GM12878 (cell line): ENCODE measurements around the gene IRF7. TPM values are rescaled to one million over a fixed set of nuclear protein-coding genes. Genes with fewer than 3 reads are reported as not detected.

Experiments
- ATAC-seq: fragments of 200-7000 bp; cut with Tn5 transposase; 3 replicates; pipeline ENCODE4 v1.9.1; 2020; ENCODE audit warnings: mild to moderate bottlenecking, moderate library complexity
- BruUV-seq: library from RNA; stranded (reverse); fragments of 400-500 nt; replicated peaks from 2 replicates; lab custom pipeline; 2021; lab: Mats Ljungman, UMichigan
- CTCF ChIA-PET: fragments of 300-600 bp; sonication (Branson Sonifier 250); formaldehyde crosslinking; extraction: SDS; loops from one replicate; lab custom pipeline; 2021; ENCODE audit warnings: inconsistent platforms; lab: Yijun Ruan, JAX
- POLR2A ChIA-PET: fragments of 350-600 bp; formaldehyde crosslinking; extraction: SDS; loops from one replicate; lab custom pipeline; 2021; ENCODE audit warnings: inconsistent platforms; lab: Charles Lee
- RAD21 ChIA-PET: fragments of 300-600 bp; sonication (Branson Sonifier 250); formaldehyde crosslinking; loops from one replicate; lab custom pipeline; 2023; ENCODE audit warnings: antibody characterized with exemption; ENCODE audit not compliant: unreplicated experiment; lab: Charles Lee
- SMC1A ChIA-PET: fragments of 300-600 bp; sonication (Branson Sonifier 250); formaldehyde crosslinking; loops from one replicate; lab custom pipeline; 2023; ENCODE audit not compliant: unreplicated experiment, uncharacterized antibody; lab: Charles Lee
- DNase-seq: peaks from one replicate; pipeline ENCODE4 v3.0.0-alpha.2; 2011; ENCODE audit warnings: low read depth, low spot score
- FAIRE-seq: peaks from 3 replicates; lab custom pipeline; 2011; peaks lifted over from hg19 to GRCh38; lab: Jason Lieb, UNC
- H2AFZ ChIP-seq: 2 replicates; pipeline ENCODE4 v1.6.0; 2011; ENCODE audit warnings: low read depth, low read length, control low read depth; ENCODE audit not compliant: control insufficient read depth
- H3K27ac ChIP-seq: 2 replicates; pipeline ENCODE4 v1.5.1; 2011; ENCODE audit warnings: control low read depth; ENCODE audit not compliant: control insufficient read depth, insufficient read depth
- H3K27me3 ChIP-seq, 2 experiments: replicated peaks in 1 of 2; 2 replicates each; pipeline versions ENCODE4 v1.6.0 to v1.6.1; 2011; ENCODE audit warnings: low read length in 1 of 2; ENCODE audit not compliant: control insufficient read depth in 2 of 2, insufficient read depth in 2 of 2
- H3K36me3 ChIP-seq, 2 experiments: 2 replicates each; pipeline ENCODE4 v1.5.1; 2011; ENCODE audit warnings: low read length in 1 of 2; ENCODE audit not compliant: control insufficient read depth in 2 of 2, insufficient read depth in 2 of 2
- H3K4me1 ChIP-seq: 2 replicates; pipeline ENCODE4 v1.6.1; 2011; ENCODE audit warnings: mild to moderate bottlenecking, low read length, moderate library complexity, mixed read lengths; ENCODE audit not compliant: control insufficient read depth, insufficient read depth
- H3K4me2 ChIP-seq: 2 replicates; pipeline ENCODE4 v1.6.0; 2011; ENCODE audit warnings: control low read depth; ENCODE audit not compliant: control insufficient read depth, insufficient read depth
- H3K4me3 ChIP-seq: fragments of 200-600 bp; sonication (generic); 2 replicates; pipeline ENCODE4 v1.5.1; 2016
- H3K79me2 ChIP-seq: 2 replicates; pipeline ENCODE4 v1.6.0; 2011; ENCODE audit warnings: low read length; ENCODE audit not compliant: control insufficient read depth, insufficient read depth
- H3K9ac ChIP-seq: 2 replicates; pipeline ENCODE4 v1.8.0; 2011; ENCODE audit warnings: low read length, control low read depth, mixed read lengths; ENCODE audit not compliant: control insufficient read depth, insufficient read depth
- H3K9me3 ChIP-seq: replicated peaks from 3 replicates; pipeline ENCODE4 v1.5.1; 2011; ENCODE audit warnings: mild to moderate bottlenecking, low read length; ENCODE audit not compliant: control insufficient read depth, insufficient read depth
- H4K20me1 ChIP-seq: 2 replicates; pipeline ENCODE4 v1.6.0; 2011; ENCODE audit not compliant: control insufficient read depth, insufficient read depth
- CEBPZ ChIP-seq: fragments of 150-350 bp; IDR thresholded peaks from 2 replicates; pipeline ENCODE4 v1.6.1; 2016; ENCODE audit warnings: low read depth, low read length
- POLR2AphosphoS5 ChIP-seq: IDR thresholded peaks from 2 replicates; pipeline ENCODE4 v1.6.1; 2011; ENCODE audit warnings: mild to moderate bottlenecking, low read length, inconsistent platforms
- RBBP5 ChIP-seq: fragments of 200-600 bp; sonication (generic); conservative IDR thresholded peaks from 2 replicates; pipeline ENCODE4 v1.6.1; 2016
- WGBS: methylation state at CpG from one replicate; pipeline ENCODE4 v1.1.6; 2016; ENCODE audit warnings: low lambda C conversion rate; ENCODE audit not compliant: insufficient replicate concordance, insufficient coverage; ENCODE audit errors: missing lambda C conversion rate; 5-methylcytosine and 5-hydroxymethylcytosine counted together
- in situ Hi-C: fragments of 300-500 bp; cut with MboI; formaldehyde crosslinking; loops from 9 replicates; pipeline ENCODE4 v1.14.3; 2018; ENCODE audit warnings: mixed read lengths
- intact Hi-C: fragments of 100-400 bp; cut with micrococcal nuclease; formaldehyde crosslinking; loops from one replicate; pipeline ENCODE4 v1.14.2; 2022; ENCODE audit not compliant: unreplicated experiment
- polyA plus RNA-seq, 11 experiments: library from polyadenylated mRNA; depleted of rRNA in 4 of 11; unstranded in 6 of 11; stranded (reverse) in 5 of 11; fragments of >200 nt; fragmentation: Nextera tagmentation in 4 of 11; fragmentation: Illumina TruSeq in 1 of 11; extraction: Ambion mirVana in 4 of 11; extraction: Trizol in 1 of 11; gene quantifications; 1 replicate in 1 of 11; 2 replicates in 10 of 11; pipeline versions ENCODE4 v1.2.1 to v1.2.3, GENCODE V29; 2011 to 2016; ENCODE audit warnings: inconsistent platforms in 2 of 11, missing spikeins in 2 of 11, low read depth in 1 of 11
- total RNA-seq, 4 experiments: library from RNA; depleted of rRNA in 3 of 4; stranded (reverse); fragments of >200 nt in 3 of 4; fragmentation: Illumina TruSeq in 1 of 4; extraction: Trizol in 1 of 4; gene quantifications; 2 replicates each; pipeline versions ENCODE4 v1.2.1 to v1.2.3, GENCODE V29; 2013 to 2021
- TF ChIP-seq, protein P1 (sequence below): IDR thresholded peaks from 2 replicates; pipeline ENCODE4 v1.6.1; 2011; ENCODE audit warnings: low read depth, mild to moderate bottlenecking, low read length, moderate library complexity, borderline replicate concordance; ENCODE audit errors: extremely low read depth

IRF7 gene
- total and polyA plus RNA-seq, 10 of the 15 experiments (the other 5 are each of a cell fraction or from before 2014, with no cell fraction given): 4.4 to 141 (median 67.6) TPM

GRCh38 chr11:586376-587316, 29.1 kb downstream of the IRF7 start:
- H2AFZ ChIP-seq: no peak overlapping the region
- ATAC-seq (no peak), FAIRE-seq (no peak), DNase-seq (no peak)
- H3K9me3 ChIP-seq: no peaks in the 10 kb centered on the region
- WGBS: 96% methylated on average over 31 of the region's 32 CpGs
- CTCF ChIA-PET: no interaction called here
- H4K20me1 ChIP-seq: no peaks in the 10 kb centered on the region
- H3K36me3 ChIP-seq: peaks cover 28 to 40% of the 10 kb centered on the region in 2 experiments
- no peak overlapping the region for H3K4me3 ChIP-seq
- SMC1A ChIA-PET: no interaction called here
- H3K4me2 ChIP-seq: no peak overlapping the region
- H3K79me2 ChIP-seq: peaks cover 4% of the 10 kb centered on the region
- RAD21 ChIA-PET: no interaction called here
- no peak overlapping the region for H3K27ac ChIP-seq
- intact Hi-C loops (no loop called here), in situ Hi-C loops (no loop called here)
- TF ChIP-seq POLR2AphosphoS5 (0 out of 2 replicates have a peak, but pooled peaks have one; percentile 1), RBBP5 (no peak), CEBPZ (no peak)
- TF ChIP-seq, protein P1, sequence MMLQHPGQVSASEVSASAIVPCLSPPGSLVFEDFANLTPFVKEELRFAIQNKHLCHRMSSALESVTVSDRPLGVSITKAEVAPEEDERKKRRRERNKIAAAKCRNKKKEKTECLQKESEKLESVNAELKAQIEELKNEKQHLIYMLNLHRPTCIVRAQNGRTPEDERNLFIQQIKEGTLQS: no peak
- no peaks in the 10 kb centered on the region for H3K4me1 ChIP-seq
- BruUV-seq: no TSS peak
- H3K9ac ChIP-seq: no peak overlapping the region
- POLR2A ChIA-PET: no interaction called here
- H3K27me3 ChIP-seq: no peaks in the 10 kb centered on the region
